OCI-LY7 (cell line): Measurements from ENCODE around the gene ISYNA1.
"Not testable (repeated sequence)": the region's sequence is repeated elsewhere in the genome, so short reads cannot be mapped to it uniquely, and the experiment has no call there.

Experiments
- CTCF ChIP-seq: fragments of 200-600 bp; sonication (generic); conservative IDR thresholded peaks from 2 replicates; pipeline ENCODE4 v1.5.1; 2014; ENCODE audit warnings: mild to moderate bottlenecking, antibody characterized with exemption, low read length, moderate library complexity, mixed read lengths
- EZH2phosphoT487 ChIP-seq: fragments of 200-600 bp; sonication (generic); IDR thresholded peaks from 2 replicates; pipeline ENCODE4 v1.6.1; 2018; ENCODE audit warnings: low read depth, borderline replicate concordance, mild to moderate bottlenecking, mixed run types, antibody characterized with exemption, low read length, moderate library complexity, mixed read lengths

DNA sequence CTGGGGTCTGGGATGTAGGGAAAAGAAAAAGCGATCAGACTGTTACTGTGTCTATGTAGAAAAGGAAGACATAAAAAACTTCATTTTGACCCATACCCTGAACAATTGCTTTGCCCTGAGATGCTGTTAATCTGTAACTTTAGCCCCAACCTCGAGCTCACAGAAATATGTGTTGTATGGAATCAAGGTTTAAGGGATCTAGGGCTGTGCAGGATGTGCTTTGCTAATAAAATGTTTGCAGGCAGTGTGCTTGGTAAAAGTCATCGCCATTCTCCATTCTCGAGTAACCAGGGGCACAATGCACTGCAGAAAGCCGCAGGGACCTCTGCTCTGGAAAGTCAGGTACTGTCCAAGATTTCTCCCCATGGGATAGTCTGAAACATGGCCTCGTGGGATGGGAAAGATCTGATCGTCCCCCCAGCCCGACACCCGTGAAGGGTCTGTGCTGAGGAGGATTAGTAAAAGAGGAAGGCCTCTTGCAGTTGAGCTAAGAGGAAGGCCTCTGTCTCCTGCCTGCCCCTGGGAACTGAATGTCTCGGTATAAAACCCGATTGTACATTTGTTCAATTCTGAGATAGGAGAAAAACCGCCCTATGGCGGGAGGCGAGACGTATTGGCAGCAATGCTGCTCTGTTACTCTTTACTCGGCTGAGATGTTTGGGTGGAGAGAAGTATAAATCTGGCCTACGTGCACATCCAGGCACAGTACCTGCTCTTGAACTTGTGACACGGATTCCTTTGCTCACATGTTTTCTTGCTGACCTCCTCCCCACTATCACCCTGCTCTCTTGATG lies 35.3 kb downstream of the ISYNA1 start:
- TF ChIP-seq CTCF, EZH2phosphoT487: not testable (repeated sequence)
